Stimulated activated effector memory CD8-positive, alpha-beta T cell treated with anti-CD3 and anti-CD28 coated beads, Interleukin-12 subunit alpha, Interleukin-12 subunit beta, amount 100 ng/mL, for 72 hours (primary cell): Measurements from ENCODE around the gene CACNA1A.
"Not testable (repeated sequence)": the region's sequence is repeated elsewhere in the genome, so short reads cannot be mapped to it uniquely, and the experiment has no call there.

ENCODE experiments used
- ATAC-seq: fragments of 150-1000 bp; cut with Tn5 transposase; 2 replicates; pipeline ENCODE4 v1.10.0; 2021
- DNase-seq, 2 donors: peaks; one replicate each; pipeline ENCODE4 v3.0.0; 2021 to 2022; ENCODE audit warnings: low spot score in 2 of 2
- H3K27ac Mint-ChIP-seq: one replicate; pipeline ENCODE4 v1.8.0; 2022; ENCODE audit warnings: mild to moderate bottlenecking, mixed read lengths
- H3K36me3 Mint-ChIP-seq: one replicate; pipeline ENCODE4 v1.8.0; 2022; ENCODE audit warnings: mild to moderate bottlenecking, mixed read lengths
- H3K4me1 Mint-ChIP-seq: one replicate; pipeline ENCODE4 v1.8.0; 2022; ENCODE audit warnings: mixed read lengths
- H3K4me3 Mint-ChIP-seq: one replicate; pipeline ENCODE4 v1.8.0; 2022; ENCODE audit warnings: mild to moderate bottlenecking, mixed read lengths
- H3K9me3 Mint-ChIP-seq: one replicate; pipeline ENCODE4 v1.8.0; 2022; ENCODE audit warnings: mixed read lengths

Gene CACNA1A

GRCh38 chr19:13370948-13371347, 135.3 kb downstream of the CACNA1A start:
- Mint-ChIP-seq H3K27ac (no peak overlapping the region), H3K4me3 (no peak overlapping the region)
- ATAC-seq: no peak

GRCh38 chr19:13366529-13367143, 139.6 kb downstream of the CACNA1A start:
- H3K4me3 Mint-ChIP-seq: no peak overlapping the region
- ATAC-seq (no peak), DNase-seq (no peak)
- H3K4me1 Mint-ChIP-seq: no peaks in the 10 kb centered on the region
- no peaks in the 10 kb centered on the region for H3K9me3 Mint-ChIP-seq
- H3K27ac Mint-ChIP-seq: no peak overlapping the region
- no peaks in the 10 kb centered on the region for H3K36me3 Mint-ChIP-seq

More at GRCh38 chr19:13370948-13371347, 135.3 kb downstream of the CACNA1A start:
- no peaks in the 10 kb centered on the region for H3K9me3 Mint-ChIP-seq
- H3K4me1 Mint-ChIP-seq: no peaks in the 10 kb centered on the region
- H3K36me3 Mint-ChIP-seq: no peaks in the 10 kb centered on the region
- DNase-seq: no peak

- Mint-ChIP-seq H3K4me1 (no peaks in the 10 kb centered on the region), H3K9me3 (peaks cover 6% of the 10 kb centered on the region), H3K4me3 (no peak overlapping the region), H3K36me3 (no peaks in the 10 kb centered on the region), H3K27ac (no peak overlapping the region)
- DNase-seq: no peak
- ATAC-seq: no peak
Measured at GRCh38 chr19:13363954-13364353, 142.3 kb downstream of the CACNA1A start.

GRCh38 chr19:13363245-13363644, 143.0 kb downstream of the CACNA1A start:
- ATAC-seq: no peak
- Mint-ChIP-seq H3K4me1 (no peaks in the 10 kb centered on the region), H3K27ac (no peak overlapping the region), H3K9me3 (peaks cover 6% of the 10 kb centered on the region), H3K4me3 (no peak overlapping the region), H3K36me3 (no peaks in the 10 kb centered on the region)
- DNase-seq: no peak

GRCh38 chr19:13362668-13363067, 143.6 kb downstream of the CACNA1A start:
- Mint-ChIP-seq H3K27ac (no peak overlapping the region), H3K4me3 (no peak overlapping the region), H3K9me3 (peaks cover 6% of the 10 kb centered on the region), H3K36me3 (no peaks in the 10 kb centered on the region), H3K4me1 (no peaks in the 10 kb centered on the region)
- DNase-seq (no peak), ATAC-seq (no peak)

- not testable (repeated sequence) for H3K9me3 Mint-ChIP-seq, H3K36me3 Mint-ChIP-seq
Measured at GRCh38 chr19:13361726-13362125, 144.6 kb downstream of the CACNA1A start.

GRCh38 chr19:13356686-13357280, 149.5 kb downstream of the CACNA1A start:
- Mint-ChIP-seq H3K9me3 (peaks cover 6% of the 10 kb centered on the region), H3K27ac (no peak overlapping the region), H3K4me3 (no peak overlapping the region), H3K4me1 (no peaks in the 10 kb centered on the region), H3K36me3 (no peaks in the 10 kb centered on the region)
- ATAC-seq: no peak
- DNase-seq: no peak

More at GRCh38 chr19:13361726-13362125, 144.6 kb downstream of the CACNA1A start:
- ATAC-seq, H3K4me1 Mint-ChIP-seq, H3K4me3 Mint-ChIP-seq, DNase-seq, H3K27ac Mint-ChIP-seq: not testable (repeated sequence)

GRCh38 chr19:13356185-13356584, 150.1 kb downstream of the CACNA1A start:
- ATAC-seq (no peak), DNase-seq (no peak)
- no peak overlapping the region for H3K27ac Mint-ChIP-seq

GRCh38 chr19:13355356-13355755, 150.9 kb downstream of the CACNA1A start:
- H3K4me3 Mint-ChIP-seq: no peak overlapping the region
- no peaks in the 10 kb centered on the region for H3K36me3 Mint-ChIP-seq
- H3K4me1 Mint-ChIP-seq: no peaks in the 10 kb centered on the region
- H3K27ac Mint-ChIP-seq: no peak overlapping the region
- H3K9me3 Mint-ChIP-seq: peaks cover 6% of the 10 kb centered on the region
- no peak for DNase-seq
- no peak for ATAC-seq

More at GRCh38 chr19:13356185-13356584, 150.1 kb downstream of the CACNA1A start:
- Mint-ChIP-seq H3K4me3 (no peak overlapping the region), H3K36me3 (no peaks in the 10 kb centered on the region), H3K9me3 (peaks cover 6% of the 10 kb centered on the region), H3K4me1 (no peaks in the 10 kb centered on the region)

GRCh38 chr19:13353625-13354024, 152.7 kb downstream of the CACNA1A start:
- Mint-ChIP-seq H3K27ac (no peak overlapping the region), H3K4me1 (no peaks in the 10 kb centered on the region), H3K36me3 (no peaks in the 10 kb centered on the region), H3K4me3 (no peak overlapping the region), H3K9me3 (no peaks in the 10 kb centered on the region)
- no peak for DNase-seq
- ATAC-seq: no peak

- ATAC-seq (no peak), DNase-seq (no peak)
- H3K36me3 Mint-ChIP-seq: no peaks in the 10 kb centered on the region
- no peak overlapping the region for H3K4me3 Mint-ChIP-seq
- H3K9me3 Mint-ChIP-seq: no peaks in the 10 kb centered on the region
- no peak overlapping the region for H3K27ac Mint-ChIP-seq
- H3K4me1 Mint-ChIP-seq: no peaks in the 10 kb centered on the region
Measured at GRCh38 chr19:13350759-13351158, 155.5 kb downstream of the CACNA1A start.

- Mint-ChIP-seq H3K4me3 (no peak overlapping the region), H3K36me3 (no peaks in the 10 kb centered on the region), H3K9me3 (no peaks in the 10 kb centered on the region), H3K4me1 (no peaks in the 10 kb centered on the region), H3K27ac (no peak overlapping the region)
- DNase-seq (no peak), ATAC-seq (no peak)
Measured at GRCh38 chr19:13350072-13350471, 156.2 kb downstream of the CACNA1A start.

GRCh38 chr19:13347367-13347766, 158.9 kb downstream of the CACNA1A start:
- H3K9me3 Mint-ChIP-seq: no peaks in the 10 kb centered on the region
- no peaks in the 10 kb centered on the region for H3K36me3 Mint-ChIP-seq
- H3K27ac Mint-ChIP-seq: no peak overlapping the region
- ATAC-seq: no peak
- no peak overlapping the region for H3K4me3 Mint-ChIP-seq
- DNase-seq: no peak
- no peaks in the 10 kb centered on the region for H3K4me1 Mint-ChIP-seq

- H3K36me3 Mint-ChIP-seq: no peaks in the 10 kb centered on the region
- ATAC-seq: no peak
- no peak for DNase-seq
- no peaks in the 10 kb centered on the region for H3K9me3 Mint-ChIP-seq
- H3K4me3 Mint-ChIP-seq: no peak overlapping the region
- H3K27ac Mint-ChIP-seq: no peak overlapping the region
- H3K4me1 Mint-ChIP-seq: no peaks in the 10 kb centered on the region
Measured at GRCh38 chr19:13343514-13343913, 162.8 kb downstream of the CACNA1A start.

GRCh38 chr19:13342672-13343071, 163.6 kb downstream of the CACNA1A start:
- no peak overlapping the region for H3K4me3 Mint-ChIP-seq
- ATAC-seq (no peak), DNase-seq (no peak)
- no peaks in the 10 kb centered on the region for H3K4me1 Mint-ChIP-seq
- H3K36me3 Mint-ChIP-seq: no peaks in the 10 kb centered on the region
- no peak overlapping the region for H3K27ac Mint-ChIP-seq
- H3K9me3 Mint-ChIP-seq: no peaks in the 10 kb centered on the region

- no peak for DNase-seq
- no peak overlapping the region for H3K4me3 Mint-ChIP-seq
- no peaks in the 10 kb centered on the region for H3K4me1 Mint-ChIP-seq
- no peak for ATAC-seq
- H3K9me3 Mint-ChIP-seq: no peaks in the 10 kb centered on the region
- H3K36me3 Mint-ChIP-seq: no peaks in the 10 kb centered on the region
- no peak overlapping the region for H3K27ac Mint-ChIP-seq
Measured at GRCh38 chr19:13339869-13340268, 166.4 kb downstream of the CACNA1A start.
